Measurements from ENCODE around the gene TTC4. TPM values are rescaled to one million over a fixed set of nuclear protein-coding genes. Genes with fewer than 3 reads are reported as not detected.

Gene TTC4
- total RNA-seq, 1 experiment from 2014 or later, result 30.8 TPM

GRCh38 chr1:54695764-54696163 lies 19.9 kb upstream of the TTC4 start:
- H3K4me1 ChIP-seq (ENCODE audit: insufficient read depth, low read length), result no peaks in the 10 kb centered on the region; the same call in 1 of the 2 replicates
- H2BK12ac ChIP-seq (ENCODE audit: insufficient read length, low read depth, low read length), result no peak overlapping the region
- H3K23me2 ChIP-seq (ENCODE audit: insufficient read length, low read depth, low read length, poor library complexity, severe bottlenecking), result no peaks in the 10 kb centered on the region
- Mint-ChIP-seq H3K4me3 (no peak overlapping the region; a peak in 1 of 5 replicates), H3K4me1 (peaks cover 0 to 3% of the 10 kb centered on the region in 2 experiments; a peak in 1 of 4 replicates), H3K9me3 (no peaks in the 10 kb centered on the region), H3K36me3 (ENCODE audit: insufficient read depth in 1 of 3, low read depth in 3 of 3) (no peaks in the 10 kb centered on the region), H3K27me3 (ENCODE audit: low read depth) (peaks cover 15% of the 10 kb centered on the region), H3K27ac (no peak overlapping the region)
- H3K27me3 ChIP-seq (ENCODE audit: insufficient read depth, low read length), result no peaks in the 10 kb centered on the region; the same call in 1 of the 2 replicates
- no peak overlapping the region for H2BK5ac ChIP-seq (ENCODE audit: insufficient read length, low read length)
- no peaks in the 10 kb centered on the region for H3K9me3 ChIP-seq (ENCODE audit: control insufficient read depth, low read depth, low read length)
- no peak overlapping the region for H2BK15ac ChIP-seq (ENCODE audit: low read depth, low read length)
- no peak overlapping the region for H3K56ac ChIP-seq (ENCODE audit: insufficient read length, low read depth, low read length)
- WGBS (ENCODE audit: extremely low coverage, insufficient read length, low lambda C conversion rate), result no CpG with 5 or more reads among the region's 1 CpG
- no peaks in the 10 kb centered on the region for H4K20me1 ChIP-seq (ENCODE audit: control insufficient read depth, insufficient read depth, insufficient read length)
- no peak for DNase-seq
- H3K27ac ChIP-seq (ENCODE audit: insufficient read length, low read depth, low read length), result no peak overlapping the region
- H4K91ac ChIP-seq (ENCODE audit: insufficient read length, low read depth, low read length), result no peak overlapping the region
- H3K14ac ChIP-seq (ENCODE audit: insufficient read depth, low read length), result no peak overlapping the region
- H2AK5ac ChIP-seq (ENCODE audit: insufficient read length, low read length), result no peak overlapping the region
- no peak overlapping the region for H2AFZ ChIP-seq (ENCODE audit: low read length)
- H3K4ac ChIP-seq (ENCODE audit: low read depth, low read length), result no peak overlapping the region
- H4K5ac ChIP-seq (ENCODE audit: insufficient read length, low read depth, low read length), result no peak overlapping the region
- no peak overlapping the region for H4K8ac ChIP-seq (replicated peaks; ENCODE audit: insufficient read length, low read depth, low read length)
- no peak overlapping the region for H2BK120ac ChIP-seq (ENCODE audit: low read depth, low read length, poor library complexity, severe bottlenecking)
- H3T11ph ChIP-seq (ENCODE audit: low read length), result no peak overlapping the region
- H3K4me2 ChIP-seq (ENCODE audit: insufficient read depth, insufficient read length, low read length), result no peak overlapping the region
- no peak overlapping the region for H2BK20ac ChIP-seq (ENCODE audit: low read depth, low read length, poor library complexity, severe bottlenecking)
- H3K79me2 ChIP-seq (ENCODE audit: insufficient read depth, low read length), result no peaks in the 10 kb centered on the region
- H3K18ac ChIP-seq (ENCODE audit: insufficient read length, low read depth, low read length), result no peak overlapping the region
- H3K79me1 ChIP-seq (ENCODE audit: insufficient read depth, low read depth, low read length, poor library complexity, severe bottlenecking), result no peaks in the 10 kb centered on the region
- TF ChIP-seq CTCF (conservative IDR thresholded peaks at IDR 0.05), result no peak
- no peak overlapping the region for H3K9ac ChIP-seq (ENCODE audit: extremely low read depth, insufficient read length, low read length)
- H3K23ac ChIP-seq (ENCODE audit: insufficient read length, low read depth, low read length), result no peak overlapping the region
